NB4 (cell line): ENCODE data around the gene JAKMIP2.

ENCODE experiments used
- DNase-seq: peaks from one replicate; pipeline ENCODE4 v3.0.0; 2010; ENCODE audit warnings: low read depth
- H3K4me3 ChIP-seq: one replicate; pipeline ENCODE4 v1.5.1; 2011; ENCODE audit warnings: mild to moderate bottlenecking, low read depth, low read length, moderate library complexity
- MYC ChIP-seq: IDR thresholded peaks from 2 replicates; pipeline ENCODE4 v1.6.1; 2011; ENCODE audit warnings: low read depth, low read length
- POLR2A ChIP-seq: IDR thresholded peaks from 2 replicates; pipeline ENCODE4 v1.6.1; 2011; ENCODE audit warnings: mild to moderate bottlenecking; ENCODE audit not compliant: insufficient read length; ENCODE audit errors: extremely low read depth
- TF ChIP-seq, protein P1 (sequence below): IDR thresholded peaks from one replicate; pipeline ENCODE4 v1.5.1; 2012; ENCODE audit warnings: low read depth, low read length
- TF ChIP-seq, protein P2 (sequence below): IDR thresholded peaks from 2 replicates; pipeline ENCODE4 v1.6.1; 2011; ENCODE audit warnings: low read depth, low read length

Gene JAKMIP2

DNA sequence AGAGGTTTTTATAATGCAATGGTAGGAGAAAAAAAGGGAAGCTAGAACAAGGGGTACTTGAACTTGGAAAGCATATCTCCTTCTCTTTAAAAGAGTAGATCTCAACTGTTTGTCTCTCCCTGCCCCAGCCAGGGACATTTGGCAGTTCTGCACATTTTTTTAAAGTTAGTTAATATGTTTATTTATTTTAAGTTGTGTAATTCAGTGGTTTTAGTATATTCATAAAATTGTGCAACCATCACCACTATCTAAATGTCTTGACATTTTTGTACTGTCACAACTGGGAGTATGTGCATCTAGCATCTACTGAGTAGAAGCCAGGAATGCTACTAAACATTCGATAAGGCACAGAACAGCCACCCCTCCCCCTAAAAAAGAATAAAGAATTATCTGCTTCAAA is 169.2 kb downstream of the JAKMIP2 start:
- no peak overlapping the region for H3K4me3 ChIP-seq
- DNase-seq, result no peak
- TF ChIP-seq MYC (no peak), POLR2A (no peak)
- TF ChIP-seq, protein P1, sequence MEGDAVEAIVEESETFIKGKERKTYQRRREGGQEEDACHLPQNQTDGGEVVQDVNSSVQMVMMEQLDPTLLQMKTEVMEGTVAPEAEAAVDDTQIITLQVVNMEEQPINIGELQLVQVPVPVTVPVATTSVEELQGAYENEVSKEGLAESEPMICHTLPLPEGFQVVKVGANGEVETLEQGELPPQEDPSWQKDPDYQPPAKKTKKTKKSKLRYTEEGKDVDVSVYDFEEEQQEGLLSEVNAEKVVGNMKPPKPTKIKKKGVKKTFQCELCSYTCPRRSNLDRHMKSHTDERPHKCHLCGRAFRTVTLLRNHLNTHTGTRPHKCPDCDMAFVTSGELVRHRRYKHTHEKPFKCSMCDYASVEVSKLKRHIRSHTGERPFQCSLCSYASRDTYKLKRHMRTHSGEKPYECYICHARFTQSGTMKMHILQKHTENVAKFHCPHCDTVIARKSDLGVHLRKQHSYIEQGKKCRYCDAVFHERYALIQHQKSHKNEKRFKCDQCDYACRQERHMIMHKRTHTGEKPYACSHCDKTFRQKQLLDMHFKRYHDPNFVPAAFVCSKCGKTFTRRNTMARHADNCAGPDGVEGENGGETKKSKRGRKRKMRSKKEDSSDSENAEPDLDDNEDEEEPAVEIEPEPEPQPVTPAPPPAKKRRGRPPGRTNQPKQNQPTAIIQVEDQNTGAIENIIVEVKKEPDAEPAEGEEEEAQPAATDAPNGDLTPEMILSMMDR, result no peak
- TF ChIP-seq, protein P2, sequence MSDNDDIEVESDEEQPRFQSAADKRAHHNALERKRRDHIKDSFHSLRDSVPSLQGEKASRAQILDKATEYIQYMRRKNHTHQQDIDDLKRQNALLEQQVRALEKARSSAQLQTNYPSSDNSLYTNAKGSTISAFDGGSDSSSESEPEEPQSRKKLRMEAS, result no peak

DNA sequence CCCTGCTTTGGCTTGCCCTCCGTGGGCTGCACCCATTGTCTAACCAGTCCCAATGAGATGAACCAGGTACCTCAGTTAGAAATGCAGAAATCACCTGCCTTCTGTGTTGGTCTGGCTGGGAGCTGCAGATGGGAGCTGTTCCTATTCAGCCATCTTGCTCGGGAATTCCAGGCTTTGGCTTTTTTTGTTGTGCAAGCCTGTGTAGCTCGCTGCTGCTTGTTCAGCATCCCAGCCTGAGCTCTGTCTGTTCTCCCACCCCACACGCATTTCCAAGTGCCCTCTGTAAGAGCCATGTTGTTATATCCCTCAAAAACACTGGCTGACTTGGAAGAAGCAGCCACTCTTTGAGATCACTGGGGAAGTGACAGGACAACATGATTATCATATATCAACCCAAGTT is 171.0 kb downstream of the JAKMIP2 start:
- no peak overlapping the region for H3K4me3 ChIP-seq
- DNase-seq, result no peak
- TF ChIP-seq, protein P2, result no peak
- TF ChIP-seq MYC (no peak), POLR2A (no peak)
- TF ChIP-seq, protein P1, result no peak

DNA sequence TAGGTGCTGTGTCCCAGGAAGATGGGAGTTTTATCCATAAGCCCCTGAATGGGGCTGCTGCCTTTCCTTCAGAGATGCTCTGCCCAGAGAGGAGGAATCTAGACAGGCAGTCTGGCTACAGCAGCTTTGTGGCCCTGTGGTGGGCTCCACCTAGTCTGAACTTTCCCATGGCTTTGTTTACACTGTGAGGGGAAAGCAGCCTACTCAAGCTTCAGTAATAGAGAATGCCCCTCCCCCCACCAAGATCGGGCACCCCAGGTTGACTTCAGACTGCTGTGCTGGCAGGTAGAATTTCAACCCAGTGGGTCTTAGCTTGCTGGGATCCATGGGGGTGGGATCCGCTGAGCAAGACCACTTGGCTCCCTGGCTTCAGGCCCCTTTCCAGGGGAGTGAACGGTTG is 171.7 kb downstream of the JAKMIP2 start:
- TF ChIP-seq, protein P1, result no peak
- TF ChIP-seq MYC, result no peak
- TF ChIP-seq, protein P2, result no peak
- no peak for TF ChIP-seq POLR2A
- H3K4me3 ChIP-seq, result no peak overlapping the region
- DNase-seq, result no peak

DNA sequence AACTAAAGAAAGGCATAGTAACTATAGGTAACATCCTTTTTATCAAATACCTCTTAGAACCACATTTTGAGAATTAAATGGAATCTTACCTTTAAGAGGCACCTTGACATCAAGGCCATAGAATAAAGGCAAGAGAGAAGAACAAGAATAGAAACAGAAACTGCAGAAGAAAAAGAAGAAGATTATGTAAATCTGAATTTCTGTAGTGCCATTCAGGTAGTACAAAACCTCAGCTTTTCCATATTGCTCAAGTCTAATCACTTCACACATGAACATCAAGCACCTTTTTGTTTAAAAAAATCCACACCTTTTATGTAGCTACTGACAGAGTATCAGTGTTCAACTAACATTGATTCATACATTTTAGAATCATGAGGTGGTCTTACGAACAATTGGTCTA is 180.9 kb downstream of the JAKMIP2 start:
- no peak overlapping the region for H3K4me3 ChIP-seq
- TF ChIP-seq POLR2A (no peak), MYC (no peak)
- TF ChIP-seq, protein P2, result no peak
- TF ChIP-seq, protein P1, result no peak
- no peak for DNase-seq

DNA sequence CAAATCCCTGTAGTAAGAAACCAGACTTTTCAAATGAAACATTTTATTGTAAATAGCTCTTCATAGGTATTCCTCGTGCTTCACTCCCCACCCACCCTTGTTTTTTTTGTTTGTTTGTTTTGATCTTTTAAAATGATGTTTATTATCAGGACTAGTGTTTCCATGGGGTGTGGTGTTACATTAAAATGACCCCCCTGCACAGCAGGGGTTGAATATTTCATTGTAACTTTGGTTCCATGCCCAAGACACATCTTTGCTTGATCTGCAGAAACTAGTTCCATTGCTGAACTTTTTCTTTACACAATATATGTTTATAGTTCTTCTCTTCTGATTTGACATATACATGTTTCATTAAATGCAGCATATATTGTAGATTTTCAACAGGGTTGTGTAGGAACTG is 191.4 kb downstream of the JAKMIP2 start:
- no peak for DNase-seq
- TF ChIP-seq MYC (no peak), POLR2A (no peak)
- TF ChIP-seq, protein P2, result no peak
- TF ChIP-seq, protein P1, result no peak
- no peak overlapping the region for H3K4me3 ChIP-seq

DNA sequence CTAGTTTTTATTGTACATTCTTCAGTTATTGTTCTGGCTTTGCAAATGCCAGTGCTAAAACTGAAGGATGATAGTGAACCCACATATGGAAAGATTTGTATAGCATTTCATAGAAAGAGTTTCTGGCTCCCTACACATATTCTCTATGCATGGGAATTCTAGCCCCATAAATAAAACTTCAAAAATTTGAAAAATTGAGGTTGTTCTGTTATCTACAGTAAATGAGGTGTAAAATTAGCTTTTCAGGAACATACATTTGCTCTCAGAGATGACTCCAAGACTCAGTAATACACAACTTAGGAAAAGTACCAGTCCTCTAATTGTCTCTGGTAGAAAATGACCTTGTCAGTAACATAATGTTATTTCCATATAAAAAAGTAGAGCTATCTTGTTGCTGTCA is 192.4 kb downstream of the JAKMIP2 start:
- TF ChIP-seq, protein P2, result no peak
- TF ChIP-seq POLR2A (no peak), MYC (no peak)
- TF ChIP-seq, protein P1, result no peak
- DNase-seq, result no peak
- no peak overlapping the region for H3K4me3 ChIP-seq
